Loucy (cell line): ENCODE data around the gene PWP2.

Experiments
- H2AFZ ChIP-seq: fragments of 200-600 bp; sonication (generic); 2 replicates; pipeline ENCODE4 v1.6.0; 2016; ENCODE audit warnings: antibody characterized with exemption, mild to moderate bottlenecking, low read length, moderate library complexity
- H3F3A ChIP-seq: fragments of 200-600 bp; 2 replicates; pipeline ENCODE4 v1.6.0; 2016; ENCODE audit warnings: antibody characterized with exemption, low read depth, mild to moderate bottlenecking
- H3K27me3 ChIP-seq: fragments of 200-600 bp; sonication (generic); 2 replicates; pipeline ENCODE4 v1.6.1; 2014; ENCODE audit warnings: low read length, mild to moderate bottlenecking; ENCODE audit not compliant: insufficient read depth, poor library complexity, severe bottlenecking
- H3K36me3 ChIP-seq: fragments of 200-600 bp; sonication (generic); 2 replicates; pipeline ENCODE4 v1.6.1; 2016; ENCODE audit warnings: low read length; ENCODE audit not compliant: insufficient read depth
- H3K4me1 ChIP-seq: fragments of 200-600 bp; sonication (generic); 2 replicates; pipeline ENCODE4 v1.5.1; 2014; ENCODE audit warnings: low read length, mild to moderate bottlenecking; ENCODE audit not compliant: insufficient read depth, poor library complexity, severe bottlenecking
- H3K4me2 ChIP-seq: fragments of 200-600 bp; sonication (generic); 2 replicates; pipeline ENCODE4 v1.6.0; 2014; ENCODE audit warnings: antibody characterized with exemption, low read length, low read depth, mild to moderate bottlenecking; ENCODE audit not compliant: poor library complexity, severe bottlenecking
- H3K4me3 ChIP-seq: fragments of 200-600 bp; sonication (generic); 2 replicates; pipeline ENCODE4 v1.5.1; 2014; ENCODE audit warnings: low read length, mild to moderate bottlenecking, mixed read lengths; ENCODE audit not compliant: poor library complexity, severe bottlenecking
- H3K79me2 ChIP-seq: fragments of 200-600 bp; sonication (generic); 2 replicates; pipeline ENCODE4 v1.6.1; 2014; ENCODE audit warnings: low read length; ENCODE audit not compliant: insufficient read depth
- H3K9ac ChIP-seq: fragments of 200-600 bp; sonication (generic); 2 replicates; pipeline ENCODE4 v1.6.0; 2014; ENCODE audit warnings: mild to moderate bottlenecking, low read depth, low read length, moderate library complexity; ENCODE audit not compliant: poor library complexity, severe bottlenecking
- H3K9me2 ChIP-seq: fragments of 200-600 bp; sonication (generic); replicated peaks from 2 replicates; pipeline ENCODE4 v1.6.1; 2016; ENCODE audit warnings: low read depth, low read length, mixed read lengths
- H3K9me3 ChIP-seq: fragments of 200-600 bp; sonication (generic); 2 replicates; pipeline ENCODE4 v1.6.1; 2014; ENCODE audit warnings: mild to moderate bottlenecking, antibody characterized with exemption, low read length, low read depth; ENCODE audit not compliant: insufficient read depth
- H4K20me1 ChIP-seq: fragments of 200-600 bp; sonication (generic); 2 replicates; pipeline ENCODE4 v1.6.0; 2014; ENCODE audit warnings: antibody characterized with exemption, low read length, mild to moderate bottlenecking; ENCODE audit not compliant: insufficient read depth, poor library complexity, severe bottlenecking
- EZH2phosphoT487 ChIP-seq: fragments of 200-600 bp; IDR thresholded peaks from 2 replicates; pipeline ENCODE4 v1.6.1; 2018; ENCODE audit warnings: antibody characterized with exemption, mild to moderate bottlenecking, moderate library complexity, borderline replicate concordance
- TF ChIP-seq, protein P1 (sequence below): fragments of 200-600 bp; sonication (generic); conservative IDR thresholded peaks from 2 replicates; pipeline ENCODE4 v1.5.1; 2014; ENCODE audit warnings: mild to moderate bottlenecking, antibody characterized with exemption, low read length

PWP2 gene

DNA sequence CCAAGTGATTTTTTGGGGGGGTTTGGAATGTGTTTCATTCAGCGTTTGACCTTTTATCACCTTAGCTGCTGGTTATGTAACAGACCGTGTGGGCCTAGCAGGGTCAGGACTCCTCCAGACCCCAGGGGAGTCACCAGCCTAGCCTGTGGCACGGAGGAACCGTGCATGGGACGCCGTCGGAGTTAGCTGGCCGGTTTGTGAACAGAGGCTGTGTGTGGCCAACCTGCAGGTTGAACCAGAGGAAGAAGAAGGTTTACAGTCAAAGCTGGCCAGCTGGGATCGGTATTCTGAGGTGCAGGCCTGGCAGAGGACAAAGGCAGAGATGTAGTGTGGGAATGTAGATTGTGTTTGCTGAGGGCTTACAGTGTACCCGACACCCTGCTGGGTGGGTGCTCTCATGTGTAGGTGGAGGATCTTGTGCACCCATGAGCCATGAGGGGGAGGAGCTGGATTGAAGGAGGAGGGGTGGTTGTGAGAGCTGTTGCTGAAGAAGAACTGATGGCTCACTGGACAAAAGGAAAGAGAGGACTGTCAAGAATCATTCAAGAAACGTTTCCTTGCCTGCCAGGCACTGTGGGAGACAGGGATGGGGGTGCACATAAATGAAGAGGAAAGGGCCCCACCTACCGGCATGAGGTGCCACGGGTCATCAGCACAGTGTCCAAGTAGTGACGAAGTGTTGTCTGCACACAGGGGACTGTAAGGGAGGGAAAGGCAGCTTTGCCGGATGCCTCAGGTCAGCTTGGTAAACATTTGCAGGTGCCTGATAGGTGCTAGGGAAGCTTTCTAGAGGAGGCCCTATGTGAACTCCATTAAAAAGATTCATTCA is 40.0 kb upstream of the PWP2 start:
- TF ChIP-seq EZH2phosphoT487, result no peak
- TF ChIP-seq, protein P1, sequence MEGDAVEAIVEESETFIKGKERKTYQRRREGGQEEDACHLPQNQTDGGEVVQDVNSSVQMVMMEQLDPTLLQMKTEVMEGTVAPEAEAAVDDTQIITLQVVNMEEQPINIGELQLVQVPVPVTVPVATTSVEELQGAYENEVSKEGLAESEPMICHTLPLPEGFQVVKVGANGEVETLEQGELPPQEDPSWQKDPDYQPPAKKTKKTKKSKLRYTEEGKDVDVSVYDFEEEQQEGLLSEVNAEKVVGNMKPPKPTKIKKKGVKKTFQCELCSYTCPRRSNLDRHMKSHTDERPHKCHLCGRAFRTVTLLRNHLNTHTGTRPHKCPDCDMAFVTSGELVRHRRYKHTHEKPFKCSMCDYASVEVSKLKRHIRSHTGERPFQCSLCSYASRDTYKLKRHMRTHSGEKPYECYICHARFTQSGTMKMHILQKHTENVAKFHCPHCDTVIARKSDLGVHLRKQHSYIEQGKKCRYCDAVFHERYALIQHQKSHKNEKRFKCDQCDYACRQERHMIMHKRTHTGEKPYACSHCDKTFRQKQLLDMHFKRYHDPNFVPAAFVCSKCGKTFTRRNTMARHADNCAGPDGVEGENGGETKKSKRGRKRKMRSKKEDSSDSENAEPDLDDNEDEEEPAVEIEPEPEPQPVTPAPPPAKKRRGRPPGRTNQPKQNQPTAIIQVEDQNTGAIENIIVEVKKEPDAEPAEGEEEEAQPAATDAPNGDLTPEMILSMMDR, result no peak
- H3K79me2 ChIP-seq, result peaks cover 10% of the 10 kb centered on the region; the same call in 1 of the 2 replicates
- H3K4me1 ChIP-seq, result no peaks in the 10 kb centered on the region
- H3K4me2 ChIP-seq, result no peak overlapping the region
- H3F3A ChIP-seq, result no peaks in the 10 kb centered on the region
- no peaks in the 10 kb centered on the region for H3K9me2 ChIP-seq
- no peaks in the 10 kb centered on the region for H4K20me1 ChIP-seq
- H3K9ac ChIP-seq, result no peak overlapping the region
- H2AFZ ChIP-seq, result no peak overlapping the region
- H3K27me3 ChIP-seq, result no peaks in the 10 kb centered on the region
- no peak overlapping the region for H3K4me3 ChIP-seq
- peaks cover 86% of the 10 kb centered on the region; the same call in 1 of the 2 replicates for H3K36me3 ChIP-seq
- no peaks in the 10 kb centered on the region for H3K9me3 ChIP-seq

DNA sequence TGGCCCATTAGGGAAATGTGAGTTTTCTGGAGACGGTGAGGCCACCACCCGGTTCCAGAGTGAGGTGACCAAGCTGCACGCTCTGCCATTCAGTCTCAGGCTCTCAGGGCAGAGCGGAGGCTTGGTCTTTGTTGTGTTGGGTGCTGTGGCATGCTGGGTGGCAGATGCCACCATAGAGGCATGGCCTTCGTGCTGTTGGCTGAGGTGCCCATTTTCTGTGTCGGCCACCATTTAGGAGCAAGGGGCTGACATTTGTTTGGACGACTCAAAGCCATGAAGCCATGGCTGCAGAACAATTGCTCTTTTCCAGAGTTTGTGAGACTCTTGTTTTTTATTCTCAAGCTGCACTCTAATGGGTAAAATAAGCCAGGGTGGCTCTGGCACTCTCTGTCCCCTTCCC is 36.8 kb upstream of the PWP2 start:
- TF ChIP-seq EZH2phosphoT487, result no peak
- TF ChIP-seq, protein P1, result no peak
- H3K9me3 ChIP-seq, result no peaks in the 10 kb centered on the region
- no peaks in the 10 kb centered on the region for H3K4me1 ChIP-seq
- peaks cover 10% of the 10 kb centered on the region; the same call in 1 of the 2 replicates for H3K79me2 ChIP-seq
- H3K9ac ChIP-seq, result no peak overlapping the region
- H3K4me2 ChIP-seq, result no peak overlapping the region
- H3F3A ChIP-seq, result no peaks in the 10 kb centered on the region
- H3K36me3 ChIP-seq, result peaks cover 82% of the 10 kb centered on the region; the same call in 1 of the 2 replicates
- no peaks in the 10 kb centered on the region for H3K9me2 ChIP-seq
- H3K27me3 ChIP-seq, result no peaks in the 10 kb centered on the region
- no peaks in the 10 kb centered on the region for H4K20me1 ChIP-seq
- no peak overlapping the region for H2AFZ ChIP-seq
- H3K4me3 ChIP-seq, result no peak overlapping the region

DNA sequence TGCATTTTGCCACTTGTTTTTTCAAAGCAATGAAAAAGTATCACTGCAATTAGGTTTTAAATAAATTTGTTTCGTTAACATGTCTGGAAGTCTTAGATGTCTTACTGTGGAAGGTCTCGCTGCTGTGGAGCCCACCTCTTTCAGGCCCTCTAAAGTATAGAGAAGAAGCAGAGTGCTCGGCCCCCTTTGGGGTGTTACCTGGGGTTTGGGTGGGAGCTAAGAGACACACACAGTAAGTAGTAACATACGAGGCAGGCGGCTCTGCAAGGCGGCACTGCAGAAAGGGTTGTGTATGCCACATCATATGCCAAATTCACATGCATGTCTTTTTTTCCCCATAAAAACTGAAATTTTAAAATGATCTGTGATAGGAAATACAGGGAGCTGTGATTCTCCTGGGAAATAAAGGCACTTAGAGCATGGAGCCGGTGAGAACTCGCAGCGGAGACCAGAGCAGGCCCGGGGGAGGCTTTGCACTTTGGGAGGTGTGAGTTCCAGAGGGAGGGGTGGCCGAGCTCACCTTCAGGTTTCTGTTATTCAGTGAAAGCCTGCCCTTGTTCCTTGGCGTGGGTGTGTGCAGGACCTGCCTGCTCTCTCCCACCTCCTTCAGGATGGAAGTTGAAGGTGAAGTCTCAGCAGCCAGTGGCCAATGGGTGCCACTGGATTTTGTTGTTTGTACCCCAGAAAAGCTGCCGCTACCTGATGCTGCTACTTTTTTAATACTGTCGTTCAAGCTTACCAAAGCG is 35.7 kb upstream of the PWP2 start:
- Histone ChIP-seq H3K4me1 (no peaks in the 10 kb centered on the region), H3K4me3 (no peak overlapping the region), H3F3A (no peaks in the 10 kb centered on the region), H3K4me2 (no peak overlapping the region), H3K27me3 (no peaks in the 10 kb centered on the region), H3K9ac (no peak overlapping the region), H4K20me1 (no peaks in the 10 kb centered on the region), H3K9me3 (no peaks in the 10 kb centered on the region), H3K36me3 (peaks cover 79% of the 10 kb centered on the region; the same call in 1 of the 2 replicates), H3K9me2 (no peaks in the 10 kb centered on the region), H3K79me2 (peaks cover 7% of the 10 kb centered on the region; the same call in 1 of the 2 replicates), H2AFZ (no peak overlapping the region)
- TF ChIP-seq, protein P1, result no peak
- TF ChIP-seq EZH2phosphoT487, result no peak
